Measurements from ENCODE around the gene HNRNPH3.
"Not testable (repeated sequence)": the region's sequence is repeated elsewhere in the genome, so short reads cannot be mapped to it uniquely, and the experiment has no call there.

The HNRNPH3 gene, protein sequence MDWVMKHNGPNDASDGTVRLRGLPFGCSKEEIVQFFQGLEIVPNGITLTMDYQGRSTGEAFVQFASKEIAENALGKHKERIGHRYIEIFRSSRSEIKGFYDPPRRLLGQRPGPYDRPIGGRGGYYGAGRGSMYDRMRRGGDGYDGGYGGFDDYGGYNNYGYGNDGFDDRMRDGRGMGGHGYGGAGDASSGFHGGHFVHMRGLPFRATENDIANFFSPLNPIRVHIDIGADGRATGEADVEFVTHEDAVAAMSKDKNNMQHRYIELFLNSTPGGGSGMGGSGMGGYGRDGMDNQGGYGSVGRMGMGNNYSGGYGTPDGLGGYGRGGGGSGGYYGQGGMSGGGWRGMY

DNA sequence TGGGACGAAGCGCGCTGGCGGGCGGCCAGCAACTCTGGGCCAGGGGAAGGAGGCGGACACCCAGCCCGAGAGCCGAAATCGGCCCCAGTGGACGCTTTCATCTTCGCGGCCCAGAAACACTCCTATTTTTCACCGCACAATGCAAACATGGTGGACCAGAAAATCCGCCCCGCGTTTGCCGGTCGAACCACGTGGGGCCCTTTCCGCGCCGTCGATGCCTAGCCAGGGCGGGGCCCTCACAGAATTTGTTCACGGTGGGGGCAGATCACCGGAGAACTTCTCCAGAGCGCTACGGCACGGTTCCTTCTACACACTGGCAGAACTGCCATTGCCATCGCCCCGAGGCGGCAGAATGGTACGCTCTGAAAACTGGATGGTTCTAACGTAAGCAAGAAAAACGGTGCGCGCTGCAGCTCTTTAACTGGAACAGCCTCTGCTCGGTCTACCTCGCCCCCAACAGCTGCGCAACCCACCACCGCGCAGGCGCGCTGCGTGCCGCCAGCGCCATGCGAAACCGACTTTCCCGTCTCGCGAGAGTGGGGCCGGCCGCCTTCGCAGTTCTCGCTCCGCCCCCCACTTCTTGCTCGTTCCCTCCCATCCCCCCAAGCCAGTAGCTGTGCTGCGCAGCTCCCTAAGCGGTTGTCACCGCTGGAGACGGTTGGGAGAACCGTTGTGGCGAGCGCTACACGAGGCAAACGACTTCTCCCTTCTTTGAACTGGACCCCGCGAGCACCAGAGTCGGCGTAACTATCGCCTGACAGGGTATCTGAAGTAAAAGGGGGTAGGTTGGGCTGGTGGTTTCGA, at the start of gene HNRNPH3:
TSS of gene HNRNPH3 (plus strand) at position 610 of the 804 bp plus-strand sequence. CDS start 5,158 bp downstream, outside the sequence.
- FAIRE-seq, result no peak

DNA sequence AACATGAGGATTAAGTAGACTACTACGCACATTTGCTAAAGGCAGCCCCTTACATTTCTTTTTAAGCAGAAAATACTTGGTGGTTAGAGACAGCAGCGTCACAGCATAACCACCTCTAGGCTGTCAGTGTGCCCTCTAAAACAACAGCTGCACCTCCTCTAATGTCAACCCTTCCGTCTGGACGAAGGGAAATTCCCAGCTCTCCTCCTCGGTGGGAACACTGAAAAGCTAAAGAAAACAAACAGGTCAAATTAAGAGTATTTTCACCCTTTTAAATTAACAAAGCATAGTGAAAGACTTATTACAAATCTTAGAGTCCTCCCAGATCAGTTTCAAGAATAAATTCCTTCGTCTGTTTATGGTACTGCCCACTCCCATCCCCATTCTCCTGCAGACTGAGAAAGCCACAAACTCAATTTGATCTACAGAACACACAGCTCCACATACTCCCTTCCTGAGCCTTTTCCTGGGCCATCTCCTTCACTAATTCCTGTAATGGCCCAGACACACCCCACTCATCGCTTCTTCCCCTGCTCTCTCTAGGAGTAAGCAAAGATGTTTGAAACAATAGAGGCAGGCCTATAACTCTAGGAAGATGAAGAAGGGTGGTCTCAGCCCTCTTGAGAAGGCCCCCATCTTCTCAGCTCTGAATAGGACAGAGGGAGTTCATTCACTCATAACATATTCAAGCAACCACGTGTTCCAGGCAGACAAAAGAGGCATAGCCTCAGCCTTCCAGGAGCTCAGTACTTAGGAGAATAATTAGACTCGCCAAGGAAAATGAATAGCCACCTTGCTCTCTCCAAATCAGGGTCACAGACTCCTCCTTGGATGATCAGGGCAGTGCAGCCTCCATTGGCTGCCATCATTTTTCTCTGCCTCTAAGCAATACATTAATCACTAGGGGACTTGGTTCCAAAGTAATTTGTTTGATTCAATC, 47.5 kb upstream of the HNRNPH3 start:
- FAIRE-seq, result no peak

DNA sequence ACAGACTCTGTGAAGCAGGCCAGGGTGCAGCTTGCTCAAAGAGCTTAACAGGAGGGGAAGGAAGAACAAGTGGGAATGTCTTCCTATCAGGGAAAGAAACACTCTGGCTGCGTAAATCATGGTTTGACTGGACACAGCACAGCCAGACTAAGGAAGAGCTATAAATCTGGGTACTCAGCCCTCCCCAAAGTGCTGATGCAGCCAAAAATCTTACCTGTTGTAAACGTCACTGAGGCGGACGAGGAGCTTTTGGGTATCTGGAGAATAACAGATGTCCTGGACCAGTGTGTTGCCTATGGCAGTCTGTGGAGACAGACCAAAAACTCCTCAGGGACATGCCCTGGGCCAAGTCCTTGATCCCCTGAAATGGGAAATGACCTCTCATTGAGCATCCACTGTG, 43.1 kb upstream of the HNRNPH3 start:
- no peak for FAIRE-seq

DNA sequence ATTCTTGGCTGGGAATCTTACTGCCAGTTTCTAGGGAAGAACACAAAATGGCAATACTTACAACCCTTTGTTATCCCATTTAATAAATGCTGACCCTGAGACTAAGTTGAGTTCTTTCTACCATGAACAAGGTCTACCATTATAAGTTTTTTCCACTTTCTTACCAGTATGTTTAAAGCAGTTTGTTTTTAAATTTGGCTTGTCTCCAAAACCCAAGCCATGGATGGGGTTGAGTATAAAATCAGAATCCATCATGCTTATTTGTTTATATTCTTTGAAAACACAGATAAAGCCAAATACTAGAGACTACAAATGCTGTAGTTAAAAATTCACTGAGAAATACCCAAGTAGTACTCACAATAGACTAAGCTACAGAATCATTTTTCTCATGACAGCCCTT, 41.1 kb upstream of the HNRNPH3 start:
- FAIRE-seq, result no peak

DNA sequence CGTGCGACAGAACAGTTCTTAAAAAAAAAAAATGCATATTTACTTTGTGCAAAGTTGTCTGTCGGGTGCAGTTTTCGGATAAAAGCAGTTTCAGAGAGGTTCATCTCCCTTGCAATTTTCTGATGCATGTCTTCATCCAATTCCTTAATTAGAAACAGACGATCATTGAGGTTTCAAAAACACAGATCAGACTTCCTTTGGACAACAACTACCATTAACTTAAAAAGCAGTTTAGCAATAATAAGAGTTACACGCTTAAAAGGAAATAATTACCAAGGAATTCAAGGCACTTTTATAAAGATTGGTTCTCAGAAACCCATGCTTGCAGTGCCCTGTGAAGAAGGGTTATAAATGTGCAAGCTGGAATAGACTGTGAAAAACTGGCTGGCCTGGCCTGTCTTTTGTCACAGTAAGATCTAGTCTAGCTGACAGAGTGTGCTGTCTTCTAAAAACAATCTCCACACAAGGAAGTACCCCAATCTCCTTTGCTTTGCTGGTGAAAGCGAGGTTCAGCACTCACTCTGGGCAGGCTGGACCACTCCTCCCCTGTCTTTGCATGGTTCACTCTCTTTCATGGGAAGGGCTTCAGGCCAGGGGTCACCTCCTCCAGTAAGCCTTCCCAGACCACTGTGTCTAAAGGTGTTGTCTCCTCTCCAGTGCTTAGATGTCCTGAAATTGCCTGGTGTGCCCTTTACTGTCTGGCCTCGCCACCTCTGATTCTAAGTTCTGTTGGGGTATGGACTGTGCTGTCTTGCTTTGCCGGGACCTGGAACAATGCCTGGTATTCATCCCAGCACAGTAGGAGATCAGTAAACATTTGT, 34.8 kb upstream of the HNRNPH3 start:
- no peak for FAIRE-seq

DNA sequence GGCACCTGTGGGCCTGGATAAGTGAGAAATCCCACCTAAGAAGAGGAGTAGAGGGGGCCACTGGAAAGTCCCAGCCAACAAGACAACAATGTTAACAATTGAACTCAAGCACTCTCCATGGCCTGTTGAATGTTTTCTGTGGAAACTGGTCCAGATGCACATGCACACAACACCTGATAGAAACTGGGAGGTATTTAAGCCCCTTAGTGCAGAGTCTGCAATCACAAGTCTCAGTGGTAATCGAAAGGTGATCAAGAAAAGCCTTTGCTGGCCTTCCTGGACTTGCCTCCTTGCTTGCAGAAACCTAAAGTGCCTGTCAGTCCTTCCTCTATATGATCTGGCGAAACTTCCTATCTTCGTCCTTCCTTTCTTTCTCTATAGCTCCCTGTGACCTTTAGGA, 30.6 kb upstream of the HNRNPH3 start:
- FAIRE-seq, result no peak

DNA sequence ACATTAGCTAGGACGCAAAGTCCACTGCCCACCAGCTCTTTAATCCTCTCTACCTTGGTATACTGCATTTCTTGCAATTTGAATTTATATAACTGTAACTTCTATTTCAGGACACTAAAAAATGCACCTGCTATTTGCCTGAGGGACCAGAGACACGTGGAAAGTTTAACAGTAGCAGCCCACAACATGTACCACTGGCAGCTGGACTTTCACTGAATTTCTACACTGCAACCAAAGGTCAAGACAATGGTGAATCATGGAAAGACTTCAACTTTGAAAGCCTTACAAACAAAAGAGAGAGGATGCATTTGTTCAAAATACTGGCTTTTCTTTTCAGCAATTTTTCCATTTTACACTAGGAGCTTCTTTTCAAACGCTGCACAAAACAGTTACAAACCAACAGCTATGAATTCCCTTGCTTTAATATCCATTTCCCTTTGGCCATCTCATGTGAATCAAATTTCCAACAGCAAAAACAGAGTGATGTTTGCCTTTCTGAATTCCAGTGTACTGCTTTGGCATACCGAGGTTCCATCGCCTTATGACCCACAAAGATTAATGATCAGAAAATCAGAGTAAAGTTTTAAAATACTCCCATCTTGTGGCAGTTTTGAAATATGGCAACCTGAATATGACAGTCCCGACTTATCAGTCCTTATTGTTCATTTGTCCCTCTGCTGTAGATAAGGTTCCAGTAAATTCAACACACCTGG, 29.9 kb upstream of the HNRNPH3 start:
- peak; percentile 40 for FAIRE-seq

DNA sequence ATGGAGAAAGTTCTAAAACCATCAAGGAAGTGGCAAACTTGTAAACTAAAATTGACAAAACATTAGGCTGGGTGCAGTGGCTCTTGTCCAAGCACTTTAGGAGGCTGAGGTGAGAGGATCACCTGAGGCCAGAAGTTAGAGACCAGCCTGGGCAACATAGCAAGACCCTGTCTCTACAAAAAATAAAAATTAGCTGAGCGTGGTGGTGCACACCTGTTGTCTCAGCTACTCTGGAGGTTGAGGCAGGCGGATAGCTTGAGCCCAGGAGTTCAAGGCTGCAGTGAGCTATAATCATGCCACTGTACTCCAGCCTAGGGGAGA, 29.4 kb upstream of the HNRNPH3 start:
- FAIRE-seq, result no peak

DNA sequence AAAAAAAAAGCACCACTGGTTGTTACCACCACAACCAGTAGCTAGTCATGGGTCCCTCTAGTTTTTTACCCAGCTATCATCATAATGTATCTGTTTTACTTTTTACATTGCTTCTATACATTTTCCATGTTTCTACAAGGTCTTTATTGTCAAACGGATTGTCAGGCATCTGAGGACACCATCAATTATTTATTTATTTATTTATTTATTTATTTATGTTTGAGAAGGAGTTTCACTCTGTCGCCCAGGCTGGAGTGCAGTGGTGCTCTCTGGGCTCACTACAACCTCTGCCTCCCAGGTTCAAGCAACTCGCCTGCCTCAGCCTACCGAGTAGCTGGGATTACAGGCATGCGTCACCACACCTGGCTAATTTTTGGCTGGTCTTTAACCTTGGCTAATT, 29.0 kb upstream of the HNRNPH3 start:
- FAIRE-seq, result no peak

DNA sequence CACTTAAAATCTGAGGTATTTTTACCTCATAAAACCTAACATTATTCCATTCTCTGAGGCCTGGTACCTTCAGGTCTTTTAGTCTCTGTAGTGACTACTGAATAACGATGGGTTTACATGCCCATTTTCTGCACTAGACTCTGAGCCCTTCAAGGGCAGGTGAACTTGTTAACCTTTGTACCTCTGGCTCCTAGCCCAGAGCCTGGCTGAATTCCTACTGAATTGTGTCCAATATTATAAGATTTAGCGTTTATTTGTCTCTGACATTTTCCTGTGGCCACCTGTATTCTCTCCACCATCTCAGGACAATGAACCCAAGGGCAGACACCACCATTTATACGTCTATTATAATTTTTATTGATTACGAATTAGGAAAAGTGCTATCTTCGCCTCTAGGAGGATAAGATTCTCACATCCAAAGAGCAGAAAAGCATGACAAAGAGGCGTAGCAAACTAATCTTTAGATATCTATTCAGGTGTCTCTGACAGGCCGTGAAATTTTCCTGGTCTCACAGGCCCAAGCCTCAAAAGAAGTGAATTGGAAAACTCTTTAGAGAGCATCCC, 27.9 kb upstream of the HNRNPH3 start:
- no peak for FAIRE-seq

DNA sequence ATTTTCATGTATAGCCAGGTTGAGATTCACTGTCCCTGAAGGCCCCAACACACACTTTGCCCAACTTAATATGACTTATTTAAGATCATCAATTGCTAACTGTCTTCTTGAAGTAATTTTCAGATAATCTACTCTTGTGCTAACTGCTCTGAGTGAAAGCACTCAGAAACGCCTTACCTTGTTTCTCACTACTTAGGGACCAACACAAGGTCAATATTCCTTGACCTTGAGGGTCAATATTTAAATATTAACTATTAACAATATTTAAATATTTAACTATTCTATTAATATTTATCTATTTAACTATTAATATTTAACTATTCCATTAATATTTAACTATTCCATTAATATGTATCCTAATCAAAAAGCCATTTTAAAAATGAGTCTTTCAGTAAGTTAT, 26.0 kb upstream of the HNRNPH3 start:
- no peak for FAIRE-seq

DNA sequence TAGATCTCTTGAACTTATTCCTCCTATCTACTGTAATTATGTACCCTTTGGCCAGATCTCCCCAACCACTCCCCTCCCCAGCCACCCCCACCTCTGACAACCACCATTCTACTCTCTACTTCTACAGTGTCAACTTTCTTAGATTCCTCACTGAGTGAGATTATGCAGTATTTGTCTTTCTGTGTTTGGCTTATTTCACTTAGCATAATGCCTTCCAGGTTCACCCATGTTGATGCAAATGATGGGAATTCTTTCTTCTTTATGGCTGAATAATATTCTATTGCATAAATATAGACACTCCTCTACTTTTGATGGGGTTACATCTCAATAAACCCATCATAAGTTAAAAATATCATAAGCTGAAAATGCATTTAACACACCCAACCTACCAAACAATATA, 21.3 kb upstream of the HNRNPH3 start:
- no peak for FAIRE-seq

DNA sequence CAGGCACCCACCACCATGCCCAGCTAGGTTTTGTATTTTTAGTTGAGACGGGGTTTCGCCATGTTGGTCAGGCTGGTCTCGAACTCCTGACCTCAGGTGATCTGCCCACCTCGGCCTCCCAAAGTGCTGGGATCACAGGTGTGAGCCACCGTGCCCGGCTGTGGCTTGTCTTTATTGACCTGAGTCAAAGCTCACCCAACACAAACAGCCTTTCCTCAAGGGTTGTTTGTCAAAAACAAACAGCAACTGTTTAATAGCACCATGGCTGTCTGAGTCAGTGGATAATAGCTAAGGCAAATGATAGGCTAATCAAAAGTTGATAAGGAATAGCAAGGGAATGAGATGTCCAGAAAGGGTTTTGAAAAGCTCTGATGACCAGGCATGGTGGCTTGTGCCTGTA, 16.9 kb upstream of the HNRNPH3 start:
- FAIRE-seq, result not testable (repeated sequence)

DNA sequence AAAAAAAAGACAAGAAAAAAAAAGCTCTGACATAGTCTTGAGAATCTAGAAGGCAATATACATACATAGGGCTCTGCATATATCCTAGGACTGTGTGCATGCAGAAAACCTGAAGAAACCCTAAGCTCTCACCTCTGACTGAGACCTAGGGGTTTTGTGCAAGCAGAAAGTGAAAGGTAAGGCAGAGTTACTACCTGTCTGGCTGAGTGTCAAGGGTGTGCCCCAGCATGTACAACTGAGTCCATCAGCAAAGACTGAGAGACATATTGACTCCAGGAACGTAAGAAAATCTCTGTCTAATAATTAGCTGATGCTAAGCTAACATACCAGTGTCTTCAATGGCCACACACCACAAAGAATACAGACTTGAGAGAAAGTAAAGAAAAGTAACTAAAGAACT, 16.3 kb upstream of the HNRNPH3 start:
- FAIRE-seq, result no peak

DNA sequence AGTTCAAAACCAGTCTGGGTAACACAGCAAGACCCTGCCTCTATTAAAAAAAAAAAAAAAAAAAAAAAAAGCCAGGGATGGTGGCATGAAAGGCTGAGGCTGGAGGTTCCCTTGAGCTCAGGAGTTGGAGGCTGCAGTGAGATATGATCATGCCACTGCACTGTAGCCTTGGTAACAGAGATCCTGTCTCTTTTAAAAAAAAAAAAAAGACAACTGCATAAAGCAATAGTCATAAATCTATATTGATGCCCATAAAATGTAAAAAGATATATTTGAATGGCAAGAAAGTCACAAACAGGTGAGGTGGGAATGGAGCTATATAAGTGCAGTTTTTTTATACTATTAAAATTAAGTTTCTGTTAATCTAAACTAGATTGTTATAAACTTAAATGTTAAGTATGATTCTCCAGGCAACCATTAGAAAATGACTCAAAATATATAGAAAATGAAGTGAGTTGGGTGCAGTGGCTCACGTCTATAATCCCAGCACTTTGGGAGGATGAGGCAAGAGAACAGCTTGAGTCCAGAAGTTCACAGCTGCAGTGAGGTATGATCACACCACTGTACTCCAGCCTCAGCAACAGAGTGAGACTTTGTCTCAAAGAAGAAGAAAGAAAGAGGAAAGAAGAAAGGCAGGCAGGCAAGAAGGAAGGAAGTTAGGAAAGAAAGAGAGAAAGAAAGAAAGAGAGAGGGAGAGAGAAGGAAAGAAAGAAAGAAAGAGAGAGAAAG, 13.4 kb upstream of the HNRNPH3 start:
- no peak for FAIRE-seq

DNA sequence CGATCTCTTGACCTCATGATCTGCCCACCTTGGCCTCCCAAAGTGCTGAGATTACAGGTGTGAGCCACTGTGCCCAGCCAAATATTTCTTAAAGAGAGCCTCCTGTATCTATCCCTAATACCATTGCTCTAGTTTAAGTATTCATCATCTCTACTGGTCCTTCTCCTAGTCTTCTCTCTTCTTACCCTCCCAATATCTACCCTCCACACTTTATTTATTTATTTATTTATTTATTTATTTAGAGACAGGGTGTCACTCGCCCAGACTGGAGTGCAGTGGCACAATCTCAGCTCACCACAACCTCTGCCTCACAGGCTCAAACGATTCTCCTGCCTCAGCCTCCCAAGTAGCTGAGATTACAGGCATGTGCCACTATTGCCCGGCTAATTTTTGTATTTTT, 7.5 kb upstream of the HNRNPH3 start:
- not testable (repeated sequence) for FAIRE-seq

DNA sequence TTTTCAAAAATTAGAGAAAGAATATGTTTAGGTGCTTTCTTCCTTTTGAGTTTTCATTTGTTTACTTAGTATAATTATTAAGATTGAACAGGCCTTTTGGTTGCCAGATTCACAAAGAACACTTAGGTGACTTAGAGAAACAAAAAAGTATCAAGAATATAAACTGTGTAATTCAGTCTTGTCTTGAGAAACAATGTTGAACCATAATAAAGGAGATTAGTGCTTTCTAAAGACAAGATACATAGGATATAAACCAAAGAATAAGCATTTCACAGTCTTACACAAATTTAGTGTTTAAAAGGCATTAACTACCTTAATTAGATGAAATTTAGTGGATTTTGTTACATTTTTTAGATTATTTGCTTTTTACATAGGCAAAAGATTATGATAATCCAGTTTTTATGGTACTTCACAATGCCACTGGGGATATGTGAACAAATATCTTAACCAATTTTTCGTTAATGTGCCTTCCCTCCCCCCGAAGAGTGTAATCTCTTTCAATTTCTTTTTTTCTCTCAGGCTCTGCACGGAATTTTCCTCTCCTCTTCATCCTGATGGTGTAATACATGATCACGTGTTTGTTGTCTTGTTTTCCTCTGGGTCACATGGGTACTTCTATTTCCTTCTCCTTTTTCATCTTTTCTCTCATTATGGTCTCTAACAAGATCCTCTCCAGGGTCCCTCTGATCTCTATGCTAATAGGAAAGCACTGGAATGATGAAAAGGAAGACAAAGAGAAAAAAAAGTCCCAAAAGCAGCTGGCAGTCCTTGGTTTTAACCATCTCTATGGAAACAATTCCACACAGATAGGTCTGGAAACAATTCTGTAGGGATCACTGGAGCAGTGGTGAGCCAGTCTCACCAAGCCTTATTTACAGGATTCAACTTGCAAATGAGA, 3.7 kb upstream of the HNRNPH3 start:
- FAIRE-seq, result no peak

DNA sequence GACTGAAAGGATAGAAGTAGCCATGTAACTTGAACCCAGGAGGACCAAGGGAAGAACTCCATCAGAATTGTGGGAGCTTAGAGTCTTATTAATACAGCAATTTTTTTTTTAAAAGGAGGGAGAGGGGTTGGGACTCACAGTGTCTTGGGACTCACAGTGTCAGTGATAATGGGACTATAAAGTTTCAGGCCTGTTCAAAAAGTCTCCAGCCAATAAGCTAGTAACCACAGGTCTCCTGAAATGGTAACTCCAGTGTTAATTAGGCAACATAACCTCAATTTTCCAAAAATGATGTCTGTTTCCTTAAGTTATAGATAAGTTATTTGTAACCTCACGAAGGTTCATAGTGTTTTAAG, 2.4 kb upstream of the HNRNPH3 start:
- FAIRE-seq, result no peak

DNA sequence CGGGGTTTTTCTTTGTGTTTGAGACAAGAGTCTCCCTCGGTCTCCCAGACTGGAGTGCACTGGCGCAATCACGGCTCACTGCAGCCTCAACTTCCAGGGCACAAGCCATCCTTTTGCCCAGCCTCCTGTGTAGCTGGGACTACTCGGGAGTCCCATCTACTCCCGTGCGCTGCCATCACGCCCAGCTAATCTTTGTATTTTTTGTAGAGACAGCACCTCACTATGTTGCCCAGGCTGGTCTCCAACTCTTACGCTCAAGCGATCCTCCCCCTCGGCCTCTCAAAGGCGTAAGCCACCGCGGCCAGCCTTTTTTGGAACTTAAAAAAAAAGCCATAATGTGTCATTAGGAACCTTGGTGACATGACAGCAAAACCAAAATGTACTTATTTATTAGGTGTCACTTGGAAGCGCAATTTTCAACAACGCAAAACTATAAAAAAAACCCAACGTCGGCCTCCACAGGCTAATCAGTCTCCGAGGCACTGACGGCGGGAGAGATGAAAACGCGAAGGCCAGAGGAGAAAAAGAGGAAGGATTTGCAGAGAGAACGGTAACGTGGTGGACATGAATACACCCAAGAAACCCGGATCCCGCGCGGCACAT, 911 bp upstream of the HNRNPH3 start:
- no peak for FAIRE-seq
